Osteoblast (primary cell): ENCODE results near the gene NRSN2. TPM values are rescaled to one million over a fixed set of nuclear protein-coding genes. Genes with fewer than 3 reads are reported as not detected.
"Not testable (repeated sequence)": the region's sequence is repeated elsewhere in the genome, so short reads cannot be mapped to it uniquely, and the experiment has no call there.

ENCODE experiments used
- DNase-seq: peaks from one replicate; pipeline ENCODE4 v3.0.0; 2011; ENCODE audit warnings: low spot score, mixed read lengths; ENCODE audit not compliant: insufficient read length; ENCODE audit errors: missing footprints
- H2AFZ ChIP-seq: 2 replicates; pipeline ENCODE4 v1.6.0; 2011; ENCODE audit warnings: mild to moderate bottlenecking, low read length
- H3K27ac ChIP-seq: 2 replicates; pipeline ENCODE4 v1.5.1; 2011; ENCODE audit warnings: mild to moderate bottlenecking, low read depth, low read length, moderate library complexity
- H3K27me3 ChIP-seq: 2 replicates; pipeline ENCODE4 v1.6.0; 2012; ENCODE audit warnings: mild to moderate bottlenecking, control low read depth, inconsistent platforms, low read length, moderate library complexity; ENCODE audit not compliant: insufficient read depth
- H3K36me3 ChIP-seq: 2 replicates; pipeline ENCODE4 v1.5.1; 2011; ENCODE audit warnings: mild to moderate bottlenecking, low read length, control low read depth, moderate library complexity; ENCODE audit not compliant: insufficient read depth
- H3K4me1 ChIP-seq: 2 replicates; pipeline ENCODE4 v1.5.1; 2011; ENCODE audit warnings: mild to moderate bottlenecking, low read length, control low read depth, moderate library complexity; ENCODE audit not compliant: insufficient read depth
- H3K4me2 ChIP-seq: 2 replicates; pipeline ENCODE4 v1.6.0; 2011; ENCODE audit warnings: mild to moderate bottlenecking, low read length; ENCODE audit not compliant: insufficient read depth
- H3K4me3 ChIP-seq: fragments of 200-600 bp; sonication (generic); 3 replicates; pipeline ENCODE4 v1.5.1; 2012; ENCODE audit warnings: mild to moderate bottlenecking, low read length, inconsistent platforms; ENCODE audit not compliant: insufficient read depth
- H3K79me2 ChIP-seq: 2 replicates; pipeline ENCODE4 v1.6.0; 2012; ENCODE audit warnings: mild to moderate bottlenecking, low read length, control low read depth, inconsistent platforms; ENCODE audit not compliant: insufficient read depth
- H3K9me3 ChIP-seq: 2 replicates; pipeline ENCODE4 v1.5.1; 2011; ENCODE audit warnings: low read depth, low read length, control low read depth
- H4K20me1 ChIP-seq: 2 replicates; pipeline ENCODE4 v1.6.0; 2012; ENCODE audit warnings: mild to moderate bottlenecking, low read length, control low read depth; ENCODE audit not compliant: insufficient read depth
- CTCF ChIP-seq: IDR thresholded peaks from 2 replicates; pipeline ENCODE4 v1.5.1; 2011; ENCODE audit warnings: mild to moderate bottlenecking, low read depth, low read length, moderate library complexity; ENCODE audit errors: extremely low read depth
- total RNA-seq: library from RNA; depleted of rRNA; stranded (reverse); fragments of >200 nt; gene quantifications from 2 replicates; pipeline ENCODE4 v1.2.3, GENCODE V29; 2012

Gene NRSN2
- total RNA-seq, 1 donor, result 49.6 TPM

- no peak overlapping the region for H3K27ac ChIP-seq
- H3K4me3 ChIP-seq, result no peak overlapping the region
Observed at GRCh38 chr20:383889-384288, 37.0 kb downstream of the NRSN2 start.

GRCh38 chr20:384723-385122, 37.8 kb downstream of the NRSN2 start:
- Histone ChIP-seq H3K4me1 (no peaks in the 10 kb centered on the region), H4K20me1 (peaks cover 10% of the 10 kb centered on the region), H3K4me3 (no peak overlapping the region), H3K27me3 (no peaks in the 10 kb centered on the region), H3K27ac (no peak overlapping the region), H3K36me3 (peaks cover 7% of the 10 kb centered on the region), H3K79me2 (peaks cover 14% of the 10 kb centered on the region), H2AFZ (no peak overlapping the region), H3K9me3 (no peaks in the 10 kb centered on the region), H3K4me2 (no peak overlapping the region)
- no peak for TF ChIP-seq CTCF
- DNase-seq, result no peak

More at GRCh38 chr20:383889-384288, 37.0 kb downstream of the NRSN2 start:
- Histone ChIP-seq H3K4me1 (no peaks in the 10 kb centered on the region), H3K4me2 (no peak overlapping the region), H3K36me3 (no peaks in the 10 kb centered on the region), H3K9me3 (no peaks in the 10 kb centered on the region), H2AFZ (no peak overlapping the region), H3K27me3 (no peaks in the 10 kb centered on the region), H3K79me2 (peaks cover 14% of the 10 kb centered on the region), H4K20me1 (peaks cover 10% of the 10 kb centered on the region)
- TF ChIP-seq CTCF, result no peak
- DNase-seq, result no peak

- Histone ChIP-seq H3K27me3 (no peaks in the 10 kb centered on the region), H2AFZ (no peak overlapping the region), H3K4me2 (no peak overlapping the region), H3K79me2 (peaks cover 14% of the 10 kb centered on the region), H3K4me1 (no peaks in the 10 kb centered on the region), H4K20me1 (peaks cover 10% of the 10 kb centered on the region), H3K27ac (no peak overlapping the region), H3K36me3 (peaks cover 8% of the 10 kb centered on the region), H3K9me3 (no peaks in the 10 kb centered on the region), H3K4me3 (no peak overlapping the region)
- TF ChIP-seq CTCF, result no peak
- DNase-seq, result no peak
Observed at GRCh38 chr20:385448-385847, 38.5 kb downstream of the NRSN2 start.

- H3K27me3 ChIP-seq, DNase-seq, H3K4me1 ChIP-seq, H3K4me3 ChIP-seq, H2AFZ ChIP-seq, H3K4me2 ChIP-seq, H3K27ac ChIP-seq, H3K9me3 ChIP-seq: not testable (repeated sequence)
- Histone ChIP-seq H4K20me1 (peaks cover 10% of the 10 kb centered on the region), H3K79me2 (peaks cover 14% of the 10 kb centered on the region), H3K36me3 (peaks cover 15% of the 10 kb centered on the region)
Observed at GRCh38 chr20:386634-387033, 39.7 kb downstream of the NRSN2 start.
